NB4 (cell line): Measurements from ENCODE around the gene SOCS1.

Source experiments
- DNase-seq: peaks from one replicate; pipeline ENCODE4 v3.0.0; 2010; ENCODE audit warnings: low read depth
- H3K4me3 ChIP-seq: one replicate; pipeline ENCODE4 v1.5.1; 2011; ENCODE audit warnings: mild to moderate bottlenecking, low read depth, low read length, moderate library complexity
- MAX ChIP-seq: IDR thresholded peaks from 2 replicates; pipeline ENCODE4 v1.6.1; 2011; ENCODE audit warnings: low read depth, low read length
- MYC ChIP-seq: IDR thresholded peaks from 2 replicates; pipeline ENCODE4 v1.6.1; 2011; ENCODE audit warnings: low read depth, low read length
- POLR2A ChIP-seq: IDR thresholded peaks from 2 replicates; pipeline ENCODE4 v1.6.1; 2011; ENCODE audit warnings: mild to moderate bottlenecking; ENCODE audit not compliant: insufficient read length; ENCODE audit errors: extremely low read depth
- TF ChIP-seq, protein P1 (sequence below): IDR thresholded peaks from one replicate; pipeline ENCODE4 v1.5.1; 2012; ENCODE audit warnings: low read depth, low read length

Gene SOCS1

DNA sequence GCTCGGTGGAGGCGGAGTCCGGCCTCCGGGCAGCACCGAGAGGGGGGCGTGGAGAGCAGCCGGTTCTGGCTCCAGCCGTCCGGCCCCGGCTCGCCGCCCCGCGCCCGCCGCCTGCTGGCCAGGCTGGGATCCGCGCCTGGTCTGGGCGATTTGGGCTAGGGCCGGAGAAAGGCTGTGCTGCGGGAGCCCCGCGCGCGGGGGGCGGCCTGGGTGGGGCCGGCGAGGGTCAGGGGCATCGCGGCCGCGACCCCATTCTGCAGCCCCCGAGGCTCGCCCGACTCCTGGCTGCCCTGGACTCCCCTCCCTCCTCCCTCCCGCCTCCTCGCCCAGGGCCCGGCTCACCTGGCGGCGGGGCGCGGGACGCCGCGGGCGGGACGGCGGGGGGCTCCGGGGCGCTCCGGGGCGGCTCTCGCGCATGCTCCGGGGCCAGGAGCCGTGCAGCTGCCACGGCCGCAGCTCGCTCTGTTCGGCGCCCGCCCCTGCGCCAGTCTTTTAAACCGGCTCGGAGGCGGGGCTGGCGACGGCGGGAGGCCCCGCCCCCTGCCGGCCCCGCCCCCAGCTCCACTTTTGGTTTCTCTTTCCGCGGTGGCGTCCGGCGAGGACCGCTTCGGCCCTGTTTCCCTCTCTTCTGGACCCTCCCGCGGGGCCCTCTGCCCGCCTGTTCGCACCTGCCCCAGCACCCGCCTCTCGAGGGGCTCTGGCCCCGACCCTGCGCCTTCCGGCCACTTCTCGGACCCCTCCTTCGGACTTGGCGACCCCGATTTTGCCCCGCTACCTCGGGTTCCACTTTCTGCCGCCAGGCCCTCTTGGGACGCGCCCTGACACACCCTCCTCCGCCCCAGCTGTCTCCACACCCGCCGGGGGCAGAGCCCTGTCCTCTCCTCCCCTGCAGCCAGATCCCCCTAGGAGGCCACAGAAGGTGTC, at the start of gene SOCS1:
SOCS1 (minus strand) TSS at position 468 of the 924 bp plus-strand sequence. CDS start 726 bp downstream, outside the sequence.
- peak; percentile 86 for DNase-seq

DNA sequence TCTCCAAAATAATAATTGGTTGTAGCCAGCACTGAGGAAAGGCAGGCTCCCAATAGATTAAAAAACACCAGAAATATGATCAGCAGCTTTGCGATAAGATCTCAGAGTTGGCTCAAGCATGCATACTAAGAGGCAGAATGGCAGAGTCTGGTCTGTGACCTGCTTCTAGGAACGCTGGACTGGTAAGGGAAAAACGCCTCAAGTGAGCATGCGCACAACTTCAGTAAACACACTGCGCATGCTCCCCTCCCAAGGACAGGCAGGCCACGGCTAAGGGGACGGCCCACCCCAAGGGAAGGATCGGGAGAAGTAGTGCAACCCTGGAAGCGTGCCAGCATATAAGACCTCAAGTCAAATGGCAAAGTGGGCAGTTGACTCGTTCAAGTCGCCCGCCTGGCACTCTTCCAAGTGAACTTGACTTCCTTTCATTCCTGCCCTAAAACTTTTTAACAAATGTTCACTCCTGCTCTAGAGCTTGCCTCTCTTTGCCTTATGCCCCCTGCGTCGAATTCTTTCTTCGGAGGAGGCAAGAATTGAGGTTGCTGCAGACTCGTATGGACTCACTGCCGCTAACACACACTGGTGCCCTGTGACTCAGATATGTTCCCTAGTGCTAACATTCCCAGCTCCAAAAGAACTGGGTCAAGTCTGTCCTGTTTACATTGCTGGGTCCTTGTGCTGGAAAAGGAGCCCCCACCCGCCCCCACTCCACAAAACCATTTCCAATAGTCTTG, 47.6 kb upstream of the SOCS1 start:
- DNase-seq, result no peak
- no peak overlapping the region for H3K4me3 ChIP-seq
- no peak for TF ChIP-seq MAX
- no peak for TF ChIP-seq MYC

More for the DNA sequence above, at the start of gene SOCS1:
- TF ChIP-seq MYC (no peak), MAX (no peak), POLR2A (peak; percentile 80)
- TF ChIP-seq, protein P1, sequence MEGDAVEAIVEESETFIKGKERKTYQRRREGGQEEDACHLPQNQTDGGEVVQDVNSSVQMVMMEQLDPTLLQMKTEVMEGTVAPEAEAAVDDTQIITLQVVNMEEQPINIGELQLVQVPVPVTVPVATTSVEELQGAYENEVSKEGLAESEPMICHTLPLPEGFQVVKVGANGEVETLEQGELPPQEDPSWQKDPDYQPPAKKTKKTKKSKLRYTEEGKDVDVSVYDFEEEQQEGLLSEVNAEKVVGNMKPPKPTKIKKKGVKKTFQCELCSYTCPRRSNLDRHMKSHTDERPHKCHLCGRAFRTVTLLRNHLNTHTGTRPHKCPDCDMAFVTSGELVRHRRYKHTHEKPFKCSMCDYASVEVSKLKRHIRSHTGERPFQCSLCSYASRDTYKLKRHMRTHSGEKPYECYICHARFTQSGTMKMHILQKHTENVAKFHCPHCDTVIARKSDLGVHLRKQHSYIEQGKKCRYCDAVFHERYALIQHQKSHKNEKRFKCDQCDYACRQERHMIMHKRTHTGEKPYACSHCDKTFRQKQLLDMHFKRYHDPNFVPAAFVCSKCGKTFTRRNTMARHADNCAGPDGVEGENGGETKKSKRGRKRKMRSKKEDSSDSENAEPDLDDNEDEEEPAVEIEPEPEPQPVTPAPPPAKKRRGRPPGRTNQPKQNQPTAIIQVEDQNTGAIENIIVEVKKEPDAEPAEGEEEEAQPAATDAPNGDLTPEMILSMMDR, result peak; percentile 49
- peak within 1 kb of the TSS; percentile 64 for H3K4me3 ChIP-seq

DNA sequence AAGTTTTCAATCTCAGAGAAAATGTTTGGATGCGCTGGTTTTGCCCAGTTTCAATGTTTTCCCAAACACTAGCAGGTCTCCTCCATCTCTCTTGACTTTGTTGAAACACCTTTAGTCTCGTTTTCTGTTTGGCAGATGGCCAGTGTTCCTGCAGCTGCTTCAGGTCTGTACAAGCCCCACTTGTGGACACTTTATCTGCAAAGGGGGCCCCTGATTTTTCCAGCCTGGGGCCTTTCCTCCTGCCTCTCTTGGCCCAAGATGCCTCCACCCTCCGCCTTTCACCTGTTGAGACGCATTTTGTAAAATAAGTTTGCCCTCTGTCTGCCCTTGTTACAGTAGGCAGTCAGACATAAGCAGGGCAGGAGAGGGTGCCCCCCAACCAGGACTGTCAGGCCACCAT, 47.0 kb upstream of the SOCS1 start:
- TF ChIP-seq MYC, result no peak
- TF ChIP-seq, protein P1, result no peak
- TF ChIP-seq POLR2A, result no peak
- TF ChIP-seq MAX, result no peak
- H3K4me3 ChIP-seq, result no peak overlapping the region
- DNase-seq, result no peak

- DNase-seq, result no peak
- TF ChIP-seq, protein P1, result no peak
- TF ChIP-seq MAX (no peak), MYC (no peak), POLR2A (no peak)
- no peak overlapping the region for H3K4me3 ChIP-seq
These were observed 45.9 kb upstream of the SOCS1 start for GRCh38 chr16:11301645-11302501.

DNA sequence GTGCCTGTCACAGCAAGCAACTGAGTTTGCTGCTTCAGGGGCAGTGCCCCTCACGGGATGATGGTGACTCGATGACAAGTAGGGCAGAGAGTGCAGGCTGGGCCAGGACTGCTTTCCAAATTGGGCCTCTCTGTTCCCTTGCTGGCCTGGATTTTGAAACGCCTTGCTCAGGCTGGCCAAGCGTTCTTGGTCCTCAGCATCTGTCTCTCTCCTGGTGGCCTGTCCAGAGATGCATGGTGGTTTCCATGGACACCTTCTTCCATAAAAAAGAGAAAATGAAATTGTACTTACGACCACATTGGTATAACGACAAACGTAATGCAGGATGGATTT, 44.5 kb upstream of the SOCS1 start:
- no peak for DNase-seq
- TF ChIP-seq, protein P1, result no peak
- no peak for TF ChIP-seq MYC
- H3K4me3 ChIP-seq, result no peak overlapping the region
